Measurements from ENCODE around the gene KNCN.

DNA sequence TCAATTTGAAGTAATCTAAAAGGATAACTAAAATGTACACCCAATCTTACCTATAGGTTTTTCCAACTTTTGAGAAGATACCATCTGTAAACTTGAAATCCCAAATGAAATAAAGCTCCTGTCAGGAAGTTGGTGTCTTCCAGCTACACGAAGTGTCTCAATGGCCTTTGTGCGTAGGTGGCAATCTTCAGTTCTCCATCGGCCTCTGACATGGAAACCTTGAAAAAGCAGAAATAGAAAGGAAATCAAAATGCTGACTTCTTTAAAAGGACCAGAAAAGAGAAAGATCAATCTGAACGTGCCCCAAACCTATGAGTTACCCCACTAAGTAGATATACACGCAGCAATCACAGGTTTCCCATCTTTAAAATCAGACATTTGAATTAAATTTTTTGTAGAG is 42.6 kb upstream of the KNCN start:
- TF ChIP-seq CTCF (IDR thresholded peaks at IDR 0.05): no peak
- no peak for TF ChIP-seq POLR2A (IDR thresholded peaks at IDR 0.05)
- TF ChIP-seq POLR2AphosphoS5 (IDR thresholded peaks at IDR 0.05): no peak

Measured in breast epithelium (tissue), 3 donors.